K562 (cell line): ENCODE data around the gene PTPRM. TPM values are rescaled to one million over a fixed set of nuclear protein-coding genes. Genes with fewer than 3 reads are reported as not detected.
A peak's percentile ranks its signal among the peaks of the same experiment; 100 is the strongest.

Experiments used
- ATAC-seq: fragments of 200-7000 bp; cut with Tn5 transposase; 3 replicates; pipeline ENCODE4 v1.9.1; 2020; ENCODE audit warnings: moderate library complexity
- BruUV-seq: library from RNA; stranded (reverse); fragments of 400-500 nt; replicated peaks from 2 replicates; lab custom pipeline; 2021; lab: Mats Ljungman, UMichigan
- CTCF ChIA-PET: fragments of 300-600 bp; formaldehyde crosslinking; extraction: SDS; loops from one replicate; lab custom pipeline; 2021; ENCODE audit warnings: low intra/inter-chr PET ratio; lab: Yijun Ruan, JAX
- POLR2A ChIA-PET: fragments of 300-600, 350-650 bp; sonication (Branson Sonifier 250); formaldehyde crosslinking; extraction: SDS; loops from one replicate; lab custom pipeline; 2021; ENCODE audit warnings: antibody characterized with exemption, inconsistent platforms; lab: Yijun Ruan, JAX
- DNase-seq, 4 experiments: peaks; one replicate each; pipeline versions ENCODE4 v3.0.0 to v3.0.0-alpha.2; 2011 to 2018; ENCODE audit warnings: low spot score in 3 of 4, mixed read lengths in 3 of 4; ENCODE audit errors: extremely low read depth in 1 of 4
- FAIRE-seq: peaks from 2 replicates; lab custom pipeline; 2011; peaks lifted over from hg19 to GRCh38; lab: Jason Lieb, UNC
- H2AFZ ChIP-seq: 2 replicates; pipeline ENCODE4 v1.6.0; 2011; ENCODE audit warnings: low read depth, low read length, control low read depth, inconsistent platforms
- H3K27ac ChIP-seq: fragments of 200-600 bp; 3 replicates; pipeline ENCODE4 v1.8.0; 2011; ENCODE audit warnings: low read depth, mild to moderate bottlenecking, control low read depth, inconsistent platforms, low read length, moderate library complexity, mixed read lengths; ENCODE audit errors: extremely low read depth
- H3K27me3 ChIP-seq, 2 experiments: fragments of 300-600 bp in 1 of 2; 2 replicates in 1 of 2; 3 replicates in 1 of 2; pipeline versions ENCODE4 v1.6.0 to v1.8.0; 2011; ENCODE audit warnings: inconsistent platforms in 2 of 2, low read length in 2 of 2, mild to moderate bottlenecking in 1 of 2, mixed read lengths in 1 of 2, moderate library complexity in 1 of 2; ENCODE audit not compliant: control insufficient read depth in 2 of 2, insufficient read depth in 2 of 2
- H3K36me3 ChIP-seq: fragments of 300-600 bp; 3 replicates; pipeline ENCODE4 v1.8.0; 2011; ENCODE audit warnings: mild to moderate bottlenecking, low read length, inconsistent platforms; ENCODE audit not compliant: control insufficient read depth, insufficient read depth
- H3K4me1 ChIP-seq, 2 experiments: fragments of 200-600 bp in 1 of 2; replicated peaks in 1 of 2; 2 replicates in 1 of 2; 3 replicates in 1 of 2; pipeline versions ENCODE4 v1.5.1 to v1.8.0; 2011; ENCODE audit warnings: inconsistent platforms in 2 of 2, low read length in 2 of 2, mild to moderate bottlenecking in 1 of 2, mixed read lengths in 1 of 2, moderate library complexity in 1 of 2; ENCODE audit not compliant: control insufficient read depth in 2 of 2, insufficient read depth in 2 of 2
- H3K4me2 ChIP-seq: 2 replicates; pipeline ENCODE4 v1.6.1; 2011; ENCODE audit warnings: low read length, control low read depth, inconsistent platforms, mixed read lengths; ENCODE audit not compliant: insufficient read depth
- H3K4me3 ChIP-seq: fragments of 200-600 bp; sonication (generic), shearing (Covaris generic); 2 replicates; pipeline ENCODE4 v1.5.1; 2016; ENCODE audit warnings: control low read depth, inconsistent platforms
- H3K79me2 ChIP-seq: fragments of 200-600 bp; 3 replicates; pipeline ENCODE4 v1.8.0; 2011; ENCODE audit warnings: low read length, inconsistent platforms; ENCODE audit not compliant: control insufficient read depth, insufficient read depth
- H3K9ac ChIP-seq, 2 experiments: 2 replicates each; pipeline versions ENCODE4 v1.6.0 to v1.6.1; 2011; ENCODE audit warnings: low read depth in 2 of 2, low read length in 2 of 2, control low read depth in 1 of 2, inconsistent platforms in 1 of 2, mild to moderate bottlenecking in 1 of 2, mixed read lengths in 1 of 2; ENCODE audit not compliant: insufficient read depth in 1 of 2
- H3K9me1 ChIP-seq: one replicate; pipeline ENCODE4 v1.6.0; 2011; ENCODE audit warnings: inconsistent platforms, mild to moderate bottlenecking, low read length, moderate library complexity; ENCODE audit not compliant: control insufficient read depth, insufficient read depth
- H3K9me3 ChIP-seq: replicated peaks from 2 replicates; pipeline ENCODE4 v1.5.1; 2011; ENCODE audit warnings: low read depth, low read length, inconsistent platforms; ENCODE audit not compliant: control insufficient read depth, insufficient read depth
- H4K20me1 ChIP-seq: replicated peaks from 2 replicates; pipeline ENCODE4 v1.6.1; 2011; ENCODE audit warnings: low read length, inconsistent platforms, mixed read lengths; ENCODE audit not compliant: control insufficient read depth, insufficient read depth
- EWSR1 ChIP-seq: fragments of 450-650 bp; IDR thresholded peaks from 2 replicates; pipeline ENCODE4 v1.6.1; 2018; ENCODE audit warnings: borderline replicate concordance, mild to moderate bottlenecking, low read depth, moderate library complexity; ENCODE audit not compliant: partially characterized antibody
- MAFK ChIP-seq: IDR thresholded peaks from 2 replicates; pipeline ENCODE4 v1.6.1; 2011; ENCODE audit warnings: low read length, improper control_type of control experiment
- SIN3B ChIP-seq: fragments of 450-650 bp; IDR thresholded peaks from 2 replicates; pipeline ENCODE4 v1.6.1; 2017; ENCODE audit warnings: low read depth, mild to moderate bottlenecking, moderate library complexity
- TAF7 ChIP-seq: fragments of 450-650 bp; IDR thresholded peaks from 2 replicates; pipeline ENCODE4 v1.6.1; 2016; ENCODE audit warnings: missing genetic modification characterization, missing compliant biosample characterization
- WGBS: fragments of 100-300 bp; shearing (Covaris generic); methylation state at CpG from one replicate; pipeline ENCODE4 v1.1.6; 2016; ENCODE audit warnings: low coverage, mixed read lengths; ENCODE audit not compliant: insufficient coverage; ENCODE audit errors: missing lambda C conversion rate; 5-methylcytosine and 5-hydroxymethylcytosine counted together
- in situ Hi-C: fragments of 300-500 bp; cut with MboI; formaldehyde crosslinking; loops from 4 replicates; pipeline ENCODE4 v1.15.0; 2018; ENCODE audit warnings: inconsistent platforms, mixed read lengths
- intact Hi-C: fragments of 100-400 bp; cut with micrococcal nuclease; formaldehyde crosslinking; loops from 2 replicates; pipeline ENCODE4 v1.14.2; 2022
- polyA plus RNA-seq, 8 experiments: library from polyadenylated mRNA; depleted of rRNA in 4 of 8; stranded (reverse) in 5 of 8; unstranded in 3 of 8; fragments of >200 nt; fragmentation: Nextera tagmentation in 2 of 8; fragmentation: Illumina TruSeq in 1 of 8; extraction: Ambion mirVana in 2 of 8; extraction: Trizol in 1 of 8; gene quantifications; 2 replicates each; pipeline versions ENCODE4 v1.2.1 to v1.2.3, GENCODE V29; 2011 to 2014; ENCODE audit warnings: inconsistent platforms in 1 of 8, missing spikeins in 1 of 8
- total RNA-seq, 7 experiments: library from RNA; depleted of rRNA in 6 of 7; stranded (reverse); fragments of >200 nt in 6 of 7; fragmentation: Illumina TruSeq in 2 of 7; extraction: Trizol in 2 of 7; gene quantifications; 2 replicates each; pipeline versions ENCODE4 v1.2.1 to v1.2.3, GENCODE V29; 2011 to 2021; ENCODE audit warnings: low replicate concordance in 1 of 7
- TF ChIP-seq, protein P1 (sequence below): fragments of 250-450 bp; sonication (Bioruptor Pico); IDR thresholded peaks from 2 replicates; pipeline ENCODE4 v1.9.0; 2021; ENCODE audit warnings: mild to moderate bottlenecking
- TF ChIP-seq, protein P2 (sequence below): fragments of 450-650 bp; IDR thresholded peaks from one replicate; pipeline ENCODE4 v1.6.1; 2018; ENCODE audit warnings: mild to moderate bottlenecking, moderate library complexity; ENCODE audit not compliant: partially characterized antibody

The PTPRM gene
- total and polyA plus RNA-seq, 9 of the 15 experiments (the other 6 are each of a cell fraction or from before 2014, with no cell fraction given), result 0.03 to 0.16 (median 0.08) TPM; not detected in 3

DNA sequence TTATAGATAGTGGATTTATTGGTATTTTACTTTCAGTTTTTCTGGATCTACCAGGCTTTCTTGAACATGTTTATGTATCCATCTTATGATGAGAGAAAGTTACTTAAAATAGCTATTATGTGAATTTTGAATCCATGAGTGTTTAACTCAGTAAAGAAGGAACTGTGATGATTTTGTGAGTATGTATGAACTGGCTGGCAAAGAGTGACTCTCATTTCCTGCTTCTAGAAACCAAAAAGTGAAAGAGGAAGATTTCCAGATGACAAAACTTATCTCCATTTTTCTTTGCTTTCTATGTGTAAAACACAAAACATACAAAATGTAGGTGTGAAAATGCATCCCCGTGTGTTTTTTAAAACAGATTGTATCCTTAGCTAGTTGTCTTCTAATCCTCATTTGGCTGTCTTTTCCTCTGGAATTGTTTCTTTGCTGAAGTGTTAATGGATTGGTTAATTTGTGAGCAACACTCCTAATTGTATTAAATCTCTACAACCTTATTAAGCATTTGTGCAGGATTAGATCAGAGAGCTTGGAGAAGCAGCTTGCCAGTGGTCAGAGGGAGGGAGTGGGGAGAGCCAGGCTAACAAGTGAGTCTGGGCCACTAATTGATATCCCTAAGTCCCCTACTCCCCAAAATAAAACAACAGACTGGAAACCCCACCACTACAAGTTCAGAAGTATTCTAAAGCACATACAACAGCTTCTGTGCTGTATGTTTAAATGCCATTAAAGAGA lies 23.9 kb downstream of the PTPRM start:
- BruUV-seq, result no TSS peak
- POLR2A ChIA-PET, result no interaction called here
- CTCF ChIA-PET, result no interaction called here
- Histone ChIP-seq H3K9me1 (no peaks in the 10 kb centered on the region), H3K27ac (no peak overlapping the region), H2AFZ (no peak overlapping the region), H3K79me2 (no peaks in the 10 kb centered on the region), H3K36me3 (no peaks in the 10 kb centered on the region), H4K20me1 (no peaks in the 10 kb centered on the region), H3K4me2 (no peak overlapping the region), H3K9ac (no peak overlapping the region), H3K27me3 (no peaks in the 10 kb centered on the region; a peak in 1 of 5 replicates), H3K4me1 (no peaks in the 10 kb centered on the region), H3K9me3 (no peaks in the 10 kb centered on the region), H3K4me3 (no peak overlapping the region)
- no peak for FAIRE-seq
- in situ Hi-C loops (no loop called here), intact Hi-C loops (no loop called here)
- DNase-seq, result no peak
- WGBS, result 0% methylated on average over 1 of the region's 1 CpG
- no peak for ATAC-seq
- TF ChIP-seq TAF7 (tag) (no peak), EWSR1 (no peak), MAFK (no peak)

DNA sequence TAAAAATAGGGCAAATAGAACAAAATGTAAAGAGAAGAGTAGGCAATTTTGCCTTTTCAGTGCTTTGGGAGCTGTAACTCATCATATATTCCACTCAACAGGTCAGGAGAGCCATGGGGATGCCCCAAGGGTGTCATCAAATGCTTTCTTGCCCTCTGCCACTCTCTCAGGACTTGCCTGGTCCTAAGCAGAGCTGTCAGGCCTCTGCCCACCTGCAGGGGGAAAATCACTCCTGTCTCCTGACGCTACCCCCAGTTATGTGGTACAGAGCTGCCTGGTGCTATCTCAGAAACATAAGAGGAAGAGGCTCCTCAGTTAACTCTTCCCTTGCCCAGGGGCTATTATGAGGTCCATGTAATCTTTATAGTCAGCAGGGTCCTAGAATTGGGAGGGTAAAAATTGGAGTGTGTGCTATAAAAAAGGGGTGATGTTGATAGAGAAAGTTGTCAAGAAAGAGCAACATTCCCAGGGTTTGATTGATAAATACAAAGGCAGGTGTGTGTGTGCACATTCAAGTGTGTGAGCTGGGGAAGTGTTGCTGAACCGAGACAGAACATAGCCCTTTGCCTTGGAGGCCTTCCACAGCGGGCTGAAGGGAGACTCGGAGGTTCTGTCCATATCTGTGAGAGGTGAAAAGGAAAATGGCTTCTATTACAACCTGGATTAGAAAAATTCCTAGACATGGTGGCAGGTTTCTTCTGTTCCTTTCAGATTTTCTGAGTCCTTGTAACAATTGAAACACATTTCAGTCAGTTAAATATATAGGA lies 25.4 kb downstream of the PTPRM start:
- BruUV-seq, result no TSS peak
- ATAC-seq, result peak; percentile 40; the same call in 2 of the 3 replicates

More for the DNA sequence above, 25.4 kb downstream of the PTPRM start:
- Histone ChIP-seq H3K9me1 (no peaks in the 10 kb centered on the region), H3K79me2 (no peaks in the 10 kb centered on the region), H3K4me3 (no peak overlapping the region), H3K9ac (no peak overlapping the region), H3K27me3 (no peaks in the 10 kb centered on the region; a peak in 1 of 5 replicates), H3K4me2 (no peak overlapping the region), H3K4me1 (no peaks in the 10 kb centered on the region), H3K9me3 (no peaks in the 10 kb centered on the region), H3K27ac (no peak overlapping the region), H4K20me1 (no peaks in the 10 kb centered on the region), H3K36me3 (no peaks in the 10 kb centered on the region), H2AFZ (no peak overlapping the region)
- intact Hi-C loops (no loop called here), in situ Hi-C loops (no loop called here)
- CTCF ChIA-PET, result no interaction called here
- POLR2A ChIA-PET, result no interaction called here
- FAIRE-seq (no peak), DNase-seq (no peak)
- no peak for TF ChIP-seq SIN3B
- TF ChIP-seq, protein P1, sequence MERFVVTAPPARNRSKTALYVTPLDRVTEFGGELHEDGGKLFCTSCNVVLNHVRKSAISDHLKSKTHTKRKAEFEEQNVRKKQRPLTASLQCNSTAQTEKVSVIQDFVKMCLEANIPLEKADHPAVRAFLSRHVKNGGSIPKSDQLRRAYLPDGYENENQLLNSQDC, result no peak
- TF ChIP-seq, protein P2, sequence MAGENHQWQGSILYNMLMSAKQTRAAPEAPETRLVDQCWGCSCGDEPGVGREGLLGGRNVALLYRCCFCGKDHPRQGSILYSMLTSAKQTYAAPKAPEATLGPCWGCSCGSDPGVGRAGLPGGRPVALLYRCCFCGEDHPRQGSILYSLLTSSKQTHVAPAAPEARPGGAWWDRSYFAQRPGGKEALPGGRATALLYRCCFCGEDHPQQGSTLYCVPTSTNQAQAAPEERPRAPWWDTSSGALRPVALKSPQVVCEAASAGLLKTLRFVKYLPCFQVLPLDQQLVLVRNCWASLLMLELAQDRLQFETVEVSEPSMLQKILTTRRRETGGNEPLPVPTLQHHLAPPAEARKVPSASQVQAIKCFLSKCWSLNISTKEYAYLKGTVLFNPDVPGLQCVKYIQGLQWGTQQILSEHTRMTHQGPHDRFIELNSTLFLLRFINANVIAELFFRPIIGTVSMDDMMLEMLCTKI, result no peak
- 3% methylated on average over 4 of the region's 4 CpGs for WGBS
